Fibroblast of skin of right biceps (primary cell): Measurements from ENCODE around the gene ETV6.
"Not testable (repeated sequence)": the region's sequence is repeated elsewhere in the genome, so short reads cannot be mapped to it uniquely, and the experiment has no call there.

ENCODE experiments used
- DNase-seq: peaks from one replicate; pipeline ENCODE4 v3.0.0-alpha.2; 2013

ETV6 gene

DNA sequence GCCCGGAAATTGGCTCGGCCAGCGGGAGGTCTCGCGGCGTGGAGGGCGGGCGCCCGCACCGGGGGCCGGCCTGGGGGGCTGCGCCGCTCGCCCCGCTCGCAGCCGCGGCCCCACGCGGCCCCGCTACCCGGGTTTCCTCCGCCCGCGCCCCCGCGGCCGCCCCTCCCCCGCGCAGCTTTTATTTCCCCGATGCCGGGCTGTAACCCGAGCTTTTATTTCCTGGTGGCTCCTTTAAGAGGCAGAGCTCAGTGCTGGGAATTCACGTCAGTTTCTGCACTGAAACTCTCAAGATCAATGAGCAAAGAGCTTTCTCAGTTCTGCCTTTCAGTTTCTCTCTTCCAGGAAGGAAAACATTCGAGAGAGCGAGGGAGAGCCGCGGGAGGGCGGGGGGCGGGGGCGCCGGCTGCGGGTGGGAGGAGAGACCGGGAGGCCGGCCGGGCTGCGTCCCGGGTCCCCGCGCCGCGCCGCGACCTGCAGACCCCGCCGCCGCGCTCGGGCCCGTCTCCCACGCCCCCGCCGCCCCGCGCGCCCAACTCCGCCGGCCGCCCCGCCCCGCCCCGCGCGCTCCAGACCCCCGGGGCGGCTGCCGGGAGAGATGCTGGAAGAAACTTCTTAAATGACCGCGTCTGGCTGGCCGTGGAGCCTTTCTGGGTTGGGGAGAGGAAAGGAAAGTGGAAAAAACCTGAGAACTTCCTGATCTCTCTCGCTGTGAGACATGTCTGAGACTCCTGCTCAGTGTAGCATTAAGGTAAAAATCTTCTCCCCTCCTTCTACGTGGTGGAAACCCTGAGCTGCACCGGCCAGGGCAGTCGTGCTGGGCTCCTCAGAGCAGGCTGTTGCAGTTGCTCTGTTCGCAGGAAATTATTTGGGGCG is at the start of gene ETV6:
ETV6 (plus strand) TSS at position 262 of the 873 bp plus-strand sequence; CDS start at position 716, 454 bp downstream.
- DNase-seq = peak; percentile 94

DNA sequence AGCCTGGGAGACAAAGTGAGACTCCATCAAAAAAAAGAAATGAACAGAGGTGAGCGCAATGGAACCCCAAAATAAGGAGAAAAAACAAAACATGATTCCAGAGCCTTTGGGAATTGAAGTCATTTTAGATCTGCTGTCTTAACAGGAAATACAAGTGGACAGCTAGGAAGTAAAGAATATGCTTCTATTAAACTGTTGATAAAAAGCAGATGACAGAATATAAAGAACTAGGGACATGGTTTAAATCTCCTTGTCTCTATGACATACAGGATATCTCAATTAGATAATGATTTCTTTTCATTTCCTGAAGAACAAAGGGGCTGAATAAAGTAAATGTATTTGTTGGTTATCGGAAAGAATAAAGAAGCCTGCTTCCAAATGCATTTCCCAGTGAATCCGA is 49.3 kb upstream of the ETV6 start:
- DNase-seq = no peak

DNA sequence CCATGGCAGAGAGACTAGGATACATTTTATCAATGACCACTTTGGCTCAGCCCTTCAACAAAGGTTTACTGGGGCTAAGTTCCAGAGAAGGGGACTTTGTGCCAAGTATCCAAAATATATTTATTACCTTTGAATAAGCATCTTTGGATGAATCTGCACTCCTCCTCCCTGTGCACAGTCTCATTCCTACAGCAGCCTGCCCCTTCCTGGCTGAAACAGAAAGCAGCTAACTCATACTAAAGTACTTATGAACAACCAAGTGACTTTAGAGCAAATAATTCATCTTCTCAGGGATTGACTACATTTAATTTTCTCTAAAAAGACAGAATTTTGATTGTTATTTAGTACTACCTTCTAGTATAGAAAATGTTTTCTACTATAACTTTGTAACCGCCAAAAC is 47.8 kb upstream of the ETV6 start:
- no peak for DNase-seq

DNA sequence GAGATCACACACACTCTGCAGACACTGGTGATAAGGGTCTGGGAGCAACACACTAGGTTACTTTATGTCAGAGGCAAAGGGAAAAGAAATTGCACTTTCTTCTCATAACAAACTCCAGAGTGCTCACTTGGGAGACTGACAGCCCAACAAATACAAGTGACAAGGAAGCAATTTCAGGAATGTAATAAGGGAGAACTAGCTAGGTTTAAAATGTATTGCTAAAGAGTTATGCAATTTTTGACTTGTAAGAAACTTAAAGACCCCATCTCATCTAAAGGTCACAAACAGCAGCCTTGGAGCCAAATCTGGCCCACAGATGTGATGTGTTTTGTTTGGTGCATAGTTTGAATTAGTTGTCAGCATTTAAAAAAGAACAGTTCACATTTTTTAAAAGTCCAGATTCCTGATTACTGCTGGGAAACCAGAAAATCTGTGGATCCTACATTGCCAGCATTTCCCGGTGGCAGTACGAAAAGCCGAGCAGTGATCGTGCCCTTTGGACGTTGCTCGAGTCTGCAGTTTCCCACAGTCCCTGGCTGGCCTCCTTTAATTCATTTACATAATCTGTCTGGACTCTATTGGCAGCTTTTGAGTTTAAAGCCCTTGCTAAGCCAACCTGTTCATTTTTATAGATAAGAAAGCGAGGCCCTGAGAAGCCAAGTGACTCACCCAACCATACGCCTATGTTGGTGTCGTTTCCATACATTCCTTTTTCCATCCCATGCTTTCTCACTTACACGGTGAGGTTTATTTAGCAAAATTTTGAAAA is 42.0 kb upstream of the ETV6 start:
- peak; percentile 64 for DNase-seq

DNA sequence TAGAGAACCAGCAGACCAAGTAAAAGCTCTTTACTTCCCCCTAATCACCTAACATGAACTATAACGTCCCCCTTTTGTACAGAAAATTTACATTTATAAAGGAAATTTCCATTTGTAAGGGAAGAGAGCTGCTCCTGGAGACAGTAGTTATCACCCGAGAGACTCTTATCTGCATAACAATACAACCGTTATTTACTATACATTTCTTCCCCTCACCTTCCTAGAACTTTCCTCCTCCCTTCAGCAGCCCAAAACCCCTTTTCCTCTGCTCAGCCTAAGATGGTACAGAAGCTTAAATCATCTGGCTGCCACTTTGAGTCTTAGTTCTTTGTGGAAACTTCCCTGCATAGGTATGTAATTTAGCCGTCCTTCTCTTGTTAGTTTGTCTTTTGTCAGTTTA is 40.4 kb upstream of the ETV6 start:
- DNase-seq = no peak

DNA sequence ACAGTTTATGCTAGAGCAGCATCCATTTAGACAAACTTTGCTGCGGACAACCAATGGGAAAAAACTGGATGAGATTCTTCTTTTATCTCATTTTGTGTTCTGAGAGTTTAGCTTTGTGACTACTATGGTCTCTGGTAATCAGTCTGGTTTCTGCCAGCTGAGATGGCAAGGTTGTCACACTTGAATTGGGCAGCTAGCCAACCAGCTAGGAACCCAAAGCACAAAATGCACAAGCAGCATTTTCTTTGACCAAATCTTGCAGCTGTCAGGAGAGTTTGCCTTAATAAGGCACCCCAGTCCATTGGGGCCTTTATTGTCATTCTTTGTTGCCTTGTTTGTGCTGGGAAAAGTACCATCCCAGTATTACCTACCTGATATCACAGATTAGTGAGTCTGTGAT is 34.0 kb upstream of the ETV6 start:
- no peak for DNase-seq

DNA sequence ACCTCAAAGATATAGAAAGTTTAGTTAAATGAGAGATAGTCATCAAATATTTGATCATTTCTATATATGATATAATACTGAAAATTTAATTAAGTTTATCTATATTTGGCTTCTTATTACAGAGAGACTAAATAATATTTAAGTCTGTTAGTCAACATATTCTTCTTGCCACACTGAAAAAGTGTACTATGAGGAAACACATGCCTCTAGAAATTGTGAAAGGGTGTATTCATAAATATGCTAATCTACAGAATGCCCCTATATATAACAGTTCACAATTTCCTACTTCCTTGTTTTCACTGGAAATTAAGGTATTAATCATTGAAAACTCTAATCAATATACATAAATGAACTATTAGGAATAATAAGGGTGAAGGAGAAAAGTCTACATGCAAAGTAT is 31.4 kb upstream of the ETV6 start:
- no peak for DNase-seq

DNA sequence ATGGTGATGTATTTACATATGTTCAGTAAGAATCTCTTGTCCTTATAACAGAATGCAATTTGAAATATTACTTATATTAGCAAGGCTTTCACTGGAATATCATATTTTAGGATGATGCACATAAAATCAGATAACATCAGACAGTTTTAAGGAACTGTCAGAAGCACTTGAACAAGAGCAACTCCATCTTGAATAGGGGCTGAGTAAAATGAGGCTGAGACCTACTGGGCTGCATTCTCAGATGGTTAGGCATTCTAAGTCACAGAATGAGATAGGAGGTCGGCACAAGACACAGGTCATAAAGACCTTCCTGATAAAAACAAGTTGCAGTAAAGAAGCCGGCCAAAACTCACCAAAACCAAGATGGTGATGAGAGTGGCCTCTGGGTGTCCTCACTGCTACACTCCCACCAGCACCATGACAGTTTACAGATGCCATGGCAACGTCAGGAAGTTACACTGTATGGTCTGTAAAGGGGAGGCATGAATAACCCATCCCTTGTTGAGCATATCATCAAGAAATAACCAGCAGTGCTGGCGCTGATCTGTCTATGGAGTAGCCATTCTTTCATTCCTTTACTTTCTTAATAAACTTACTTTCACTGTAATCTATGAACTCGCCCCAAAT is 27.6 kb upstream of the ETV6 start:
- peak; percentile 28 for DNase-seq

DNA sequence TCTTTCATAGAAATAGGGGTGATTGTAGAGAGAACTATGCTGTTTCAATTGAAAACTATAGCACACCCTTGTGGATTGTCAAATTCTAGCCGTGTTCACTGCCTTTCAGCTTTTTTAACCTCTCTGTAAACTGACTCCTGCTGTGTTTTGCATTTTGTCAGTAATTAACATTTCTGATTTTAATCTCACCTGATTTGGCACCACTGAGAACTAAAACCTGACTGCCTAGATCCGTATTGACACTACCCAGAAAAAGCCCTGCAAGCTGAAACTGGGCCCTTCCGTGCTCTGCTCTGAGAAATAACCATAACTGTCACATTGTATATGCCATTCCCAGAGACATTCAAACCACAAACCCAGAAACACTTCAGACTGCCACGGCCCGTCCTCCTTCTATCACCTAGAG is 26.6 kb upstream of the ETV6 start:
- DNase-seq = no peak

DNA sequence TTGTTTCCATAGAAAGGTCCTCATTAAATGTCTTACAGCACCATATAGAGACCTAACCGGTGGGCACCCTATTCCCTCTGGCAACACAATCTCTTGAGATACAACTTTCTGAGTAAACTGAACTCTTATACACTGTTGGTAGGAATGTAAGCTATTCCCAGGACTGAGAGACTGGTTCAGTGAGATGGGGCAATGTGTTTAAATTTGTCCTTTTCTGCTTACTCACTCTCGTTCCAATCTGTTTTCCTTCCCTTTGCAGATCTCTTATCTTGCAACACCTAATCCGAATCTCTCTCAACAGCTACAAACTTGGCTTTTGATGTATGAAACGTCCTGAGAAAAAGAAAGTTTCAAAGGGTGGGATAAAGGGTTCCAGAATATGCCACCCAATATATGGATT is 26.1 kb upstream of the ETV6 start:
- peak; percentile 4 for DNase-seq

DNA sequence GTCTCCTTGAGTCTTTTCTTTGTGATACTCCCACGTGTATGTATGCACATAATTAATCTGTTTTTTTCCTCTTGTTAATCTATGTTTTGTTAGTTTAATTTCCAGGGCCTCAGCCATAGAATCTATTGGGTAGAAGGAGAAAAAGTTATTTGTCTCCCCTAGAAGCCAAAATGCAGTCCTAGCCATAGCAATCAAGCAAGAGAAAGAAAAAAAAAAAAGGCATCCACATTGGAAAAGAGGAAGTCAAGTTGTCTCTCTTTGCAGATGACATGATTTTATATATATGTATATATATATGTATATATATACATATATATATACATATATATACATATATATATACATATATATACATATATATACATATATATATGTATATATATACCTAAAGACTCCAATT is 25.4 kb upstream of the ETV6 start:
- DNase-seq = no peak

DNA sequence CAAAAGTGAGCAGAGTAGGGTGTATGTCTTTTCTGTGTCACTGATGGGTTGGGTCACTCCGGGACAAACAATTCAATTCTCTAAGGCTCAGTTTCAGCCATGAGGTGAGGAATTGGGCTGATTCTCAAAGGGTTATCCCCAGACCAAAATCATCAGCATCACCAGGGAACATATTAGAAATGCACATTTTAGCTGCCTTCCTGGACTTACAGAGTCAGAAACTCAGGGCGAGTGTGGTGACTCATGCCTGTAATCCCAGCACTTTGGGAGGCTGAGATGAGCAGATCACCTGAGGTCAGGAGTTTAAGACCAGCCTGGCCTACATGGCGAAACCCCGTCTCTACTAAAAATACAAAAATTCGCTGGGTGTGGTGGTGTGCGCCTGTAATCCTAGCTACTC is 21.8 kb upstream of the ETV6 start:
- not testable (repeated sequence) for DNase-seq

DNA sequence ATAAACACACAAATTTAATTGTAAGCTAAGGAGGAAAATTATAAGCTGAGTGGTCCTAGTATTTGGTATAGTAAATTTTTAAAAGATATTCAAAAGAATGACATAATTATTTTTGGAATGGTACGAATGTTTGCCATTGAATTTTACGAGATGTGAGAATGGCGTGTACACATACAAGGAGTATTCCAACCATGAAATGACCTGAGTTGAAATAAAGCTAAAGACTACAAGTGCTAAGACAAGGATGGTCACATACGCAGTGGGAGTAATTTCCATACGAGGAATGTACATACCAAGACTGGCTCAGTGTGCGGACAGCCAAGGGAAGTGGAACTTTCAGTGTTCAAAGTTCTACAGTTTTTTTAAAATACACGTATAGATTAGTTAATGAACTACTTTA is 21.1 kb upstream of the ETV6 start:
- DNase-seq = no peak

DNA sequence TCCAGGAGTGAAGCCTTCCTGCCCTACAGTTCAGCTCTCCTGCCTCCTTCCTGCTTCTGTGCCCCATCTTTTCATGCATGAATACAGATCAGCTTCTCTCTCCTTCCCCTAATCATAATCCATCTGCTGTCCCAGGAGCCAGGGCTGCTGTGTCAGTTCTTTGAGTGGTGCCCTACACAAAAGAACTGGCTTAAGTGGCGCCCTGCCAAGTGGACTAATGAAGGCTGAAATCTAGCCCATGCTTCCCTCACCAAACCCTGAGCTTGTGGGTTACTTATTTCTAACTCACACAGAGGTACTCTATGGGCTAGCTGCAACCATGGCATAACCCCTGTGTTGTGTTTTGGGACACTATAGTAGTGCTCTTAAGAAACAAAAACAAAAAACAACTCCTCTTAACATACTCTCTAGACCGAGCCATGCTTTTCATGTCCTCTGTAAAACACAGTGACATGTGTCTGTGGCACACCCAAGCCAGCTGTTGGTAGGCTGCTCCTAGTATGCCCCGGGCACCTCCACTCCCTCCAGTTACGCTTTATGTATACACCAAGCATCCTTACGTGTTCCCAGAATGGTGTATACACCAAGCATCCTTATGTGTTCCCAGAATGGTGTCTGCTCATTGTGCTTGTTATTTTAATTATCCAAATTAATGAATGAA is 19.3 kb upstream of the ETV6 start:
- DNase-seq = no peak

DNA sequence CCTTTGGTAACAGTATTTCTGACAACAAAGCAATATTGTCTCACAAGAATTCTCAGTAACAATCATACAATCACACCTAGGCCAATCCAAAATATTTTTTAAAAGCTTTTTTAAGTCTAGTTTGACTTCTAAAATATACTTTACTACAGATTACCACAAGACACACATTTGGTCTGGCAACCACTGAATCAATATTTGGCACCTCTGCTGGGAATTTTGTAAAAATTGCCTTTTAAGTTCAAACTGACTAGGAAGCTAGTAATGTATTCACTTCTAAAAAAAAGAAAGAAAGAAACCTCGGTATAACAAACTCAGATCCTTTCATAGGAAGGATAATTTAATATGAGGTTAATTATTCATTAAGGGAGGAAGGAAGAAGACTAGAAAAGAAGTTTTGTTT is 18.2 kb upstream of the ETV6 start:
- DNase-seq = no peak

DNA sequence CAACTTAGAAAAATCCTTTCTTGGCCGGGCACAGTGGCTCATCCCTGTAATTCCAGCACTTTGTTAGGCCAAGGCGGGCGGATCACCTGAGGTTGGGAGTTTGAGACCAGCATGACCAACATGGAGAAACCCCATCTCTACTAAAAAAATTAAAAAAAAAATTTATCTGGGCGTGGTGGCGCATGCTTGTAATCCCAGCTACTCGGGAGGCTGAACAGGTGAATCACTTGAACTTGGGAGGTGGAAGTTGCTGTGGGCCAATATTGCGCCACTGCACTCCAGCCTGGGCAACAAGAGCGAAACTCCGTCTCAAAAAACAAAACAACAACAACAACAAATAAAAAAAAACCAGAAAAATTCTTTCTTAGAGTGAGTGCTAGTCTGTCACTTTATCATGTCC is 17.6 kb upstream of the ETV6 start:
- not testable (repeated sequence) for DNase-seq

DNA sequence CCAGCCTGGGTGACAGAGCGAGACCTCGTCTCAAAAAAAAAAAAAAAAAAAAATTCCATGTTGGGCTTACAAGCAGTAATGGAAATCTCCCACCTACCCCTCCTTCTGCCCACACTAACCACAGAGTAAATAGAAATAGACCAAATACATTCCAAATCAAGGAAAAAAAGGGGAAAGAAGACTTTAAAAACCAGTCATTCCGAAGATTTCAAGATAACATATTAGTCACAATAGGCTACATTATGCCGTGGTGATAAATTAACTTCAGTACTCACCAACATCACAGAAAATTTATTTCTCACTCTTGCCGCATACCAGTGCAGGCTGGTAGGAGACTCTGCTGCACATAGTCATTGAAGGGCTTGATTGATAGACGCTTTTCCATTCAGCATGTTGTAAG is 15.5 kb upstream of the ETV6 start:
- peak; percentile 78 for DNase-seq

DNA sequence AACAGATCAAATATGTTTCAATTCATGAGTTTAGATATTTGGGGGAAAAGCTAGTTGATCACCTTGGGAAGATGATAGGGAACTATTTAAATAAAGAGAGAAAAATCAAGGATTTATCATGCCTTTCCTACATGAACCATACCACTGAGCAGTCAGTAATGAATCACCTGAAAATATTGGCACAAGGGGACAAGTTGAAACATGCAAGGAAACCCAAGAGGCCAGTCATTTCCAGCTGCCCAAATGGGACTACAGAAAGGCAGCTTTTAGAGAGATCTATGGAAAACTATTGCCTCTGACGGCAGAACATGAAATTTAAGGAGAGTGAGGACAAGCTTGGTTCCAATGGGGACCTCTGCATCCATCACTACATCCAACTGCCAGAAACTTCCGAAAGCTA is 14.1 kb upstream of the ETV6 start:
- DNase-seq = no peak

DNA sequence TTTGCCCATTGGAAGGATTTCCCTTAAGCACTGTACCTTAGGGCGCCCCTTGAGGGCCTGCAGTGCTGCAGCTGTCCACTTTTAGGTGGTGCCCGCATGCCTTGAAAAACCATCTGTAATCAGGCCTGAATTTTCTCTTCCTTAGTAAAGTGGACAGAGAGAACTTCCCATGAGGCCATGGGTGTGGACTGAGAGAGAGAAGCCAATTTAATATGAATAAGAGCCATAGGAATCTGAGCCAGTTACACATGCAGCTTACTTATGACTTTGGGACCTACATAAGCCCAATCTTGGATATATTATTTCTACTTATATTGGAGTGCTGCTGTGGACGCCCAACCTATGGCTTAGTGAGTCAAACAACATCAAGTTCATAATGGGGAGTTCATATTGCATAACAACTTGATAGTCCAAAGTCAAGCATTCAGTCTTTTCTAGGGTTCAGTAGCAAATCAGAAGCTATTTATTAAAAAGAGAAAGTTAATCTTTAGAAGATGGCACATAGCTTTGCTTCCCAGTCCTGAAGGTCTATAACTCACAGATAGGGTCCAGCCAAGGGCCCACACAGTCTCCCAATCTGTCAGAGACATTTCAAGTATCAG is 11.1 kb upstream of the ETV6 start:
- peak; percentile 29 for DNase-seq

DNA sequence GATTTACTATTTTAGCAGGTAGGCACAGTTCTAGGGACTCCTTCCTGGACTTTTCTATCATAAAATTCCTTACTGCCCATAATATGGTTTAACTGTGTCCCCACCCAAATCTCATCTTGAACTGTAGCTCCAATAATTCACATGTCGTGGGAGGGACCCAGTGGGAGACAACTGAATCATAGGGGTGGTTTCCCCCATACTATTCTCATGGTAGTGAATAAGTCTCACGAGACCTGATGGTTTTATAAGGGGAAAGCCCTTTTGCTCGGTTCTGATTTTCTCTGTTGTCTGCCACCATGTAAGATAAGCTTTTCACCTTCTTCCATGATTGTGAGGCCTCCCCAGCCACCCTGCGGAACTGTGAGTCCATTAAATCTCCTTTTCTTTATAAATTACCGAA is 10.0 kb upstream of the ETV6 start:
- DNase-seq = no peak

DNA sequence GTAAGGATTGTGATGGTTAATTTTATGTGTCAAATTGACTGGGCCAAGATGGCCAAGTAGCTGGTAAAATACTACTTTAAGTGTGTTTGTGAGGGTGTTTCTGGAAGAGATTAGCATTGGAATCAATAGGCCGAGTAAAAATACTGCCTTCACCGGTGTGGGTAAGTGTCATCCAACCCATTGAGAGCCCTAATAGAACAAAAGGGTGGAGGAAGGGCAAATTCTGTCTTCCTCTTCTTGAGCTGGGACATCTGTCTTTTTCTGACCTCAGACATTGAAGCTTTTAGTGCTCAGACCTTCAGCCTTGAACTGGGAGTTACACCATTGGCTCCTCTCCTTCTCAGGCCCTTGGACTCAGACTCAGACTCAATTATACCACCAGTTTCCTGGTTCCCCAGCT is 8.0 kb upstream of the ETV6 start:
- DNase-seq = no peak

DNA sequence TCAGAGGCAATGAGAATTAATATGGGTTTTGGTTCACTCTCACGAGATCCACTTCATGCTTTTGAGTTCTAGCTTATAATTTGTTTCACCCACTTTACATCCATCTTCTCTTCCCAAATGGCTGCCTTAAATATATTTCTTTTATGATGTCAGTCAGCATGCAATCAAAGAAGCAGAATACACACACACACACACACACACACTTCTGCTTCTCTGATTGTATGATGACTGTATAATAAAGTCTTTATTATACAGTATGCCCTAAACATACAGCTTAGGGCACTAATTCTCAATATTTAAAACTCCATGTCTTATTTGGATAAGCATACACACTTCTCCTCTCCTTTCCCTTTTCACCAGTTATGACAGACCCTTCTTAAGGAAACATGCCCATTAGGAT is 6.7 kb upstream of the ETV6 start:
- no peak for DNase-seq

DNA sequence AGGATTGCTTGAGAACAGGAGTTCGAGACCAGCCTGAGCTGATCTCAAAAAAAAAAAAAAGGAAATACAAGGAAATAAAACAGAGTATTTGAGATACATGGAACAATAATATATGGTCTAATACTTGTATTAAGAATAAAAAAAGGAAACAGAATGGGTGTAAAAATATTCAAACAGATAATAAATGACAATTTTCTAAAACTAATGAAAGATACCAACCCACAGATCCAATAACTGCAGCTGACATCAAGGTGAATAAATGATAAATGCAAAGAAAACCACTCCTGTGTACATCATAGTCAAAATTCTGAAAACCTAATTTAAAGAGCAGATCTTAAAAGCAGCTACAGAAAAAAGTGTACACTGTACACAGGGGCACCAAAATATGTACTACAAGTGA is 4.1 kb upstream of the ETV6 start:
- no peak for DNase-seq
